Neural cell (in vitro differentiated cells): ENCODE data around the gene NECTIN4.

Experiments used
- CTCF ChIP-seq: fragments of 450-650 bp; IDR thresholded peaks from 2 replicates; pipeline ENCODE4 v1.5.1; 2014; ENCODE audit warnings: antibody characterized with exemption, mild to moderate bottlenecking, moderate library complexity; ENCODE audit not compliant: poor library complexity, severe bottlenecking
- EP300 ChIP-seq: fragments of 450-650 bp; conservative IDR thresholded peaks from 2 replicates; pipeline ENCODE4 v1.6.1; 2014; ENCODE audit warnings: antibody characterized with exemption, mild to moderate bottlenecking, moderate library complexity; ENCODE audit not compliant: poor library complexity, severe bottlenecking
- EZH2 ChIP-seq: fragments of 200-600, 300-800 bp; shearing (Covaris generic), sonication (generic); IDR thresholded peaks from 2 replicates; pipeline ENCODE4 v1.6.1; 2014; ENCODE audit warnings: antibody characterized with exemption, low read length, borderline replicate concordance, mild to moderate bottlenecking; ENCODE audit not compliant: insufficient read depth, poor library complexity, severe bottlenecking
- MXI1 ChIP-seq: fragments of 450-650 bp; conservative IDR thresholded peaks from 2 replicates; pipeline ENCODE4 v1.6.1; 2014; ENCODE audit warnings: antibody characterized with exemption, mild to moderate bottlenecking; ENCODE audit not compliant: poor library complexity, severe bottlenecking
- POLR2AphosphoS5 ChIP-seq: IDR thresholded peaks from 2 replicates; pipeline ENCODE4 v1.6.1; 2012
- RAD21 ChIP-seq: fragments of 450-650 bp; conservative IDR thresholded peaks from 2 replicates; pipeline ENCODE4 v1.6.1; 2014; ENCODE audit warnings: antibody characterized with exemption, mild to moderate bottlenecking, moderate library complexity
- REST ChIP-seq: IDR thresholded peaks from 2 replicates; pipeline ENCODE4 v1.6.1; 2012; ENCODE audit warnings: borderline replicate concordance
- SMC3 ChIP-seq: fragments of 450-650 bp; conservative IDR thresholded peaks from 2 replicates; pipeline ENCODE4 v1.6.1; 2014; ENCODE audit warnings: antibody characterized with exemption, mild to moderate bottlenecking, moderate library complexity; ENCODE audit not compliant: poor library complexity
- TAF1 ChIP-seq: IDR thresholded peaks from 2 replicates; pipeline ENCODE4 v1.6.1; 2012; ENCODE audit warnings: low read depth

- TF ChIP-seq RAD21 (no peak), CTCF (no peak), POLR2AphosphoS5 (no peak), EP300 (no peak), TAF1 (no peak), REST (no peak), SMC3 (no peak), MXI1 (no peak), EZH2 (no peak)
These were observed 709 bp downstream of the NECTIN4 start for GRCh38 chr1:161088587-161089110.
